H9 (cell line): ENCODE results near the gene F13A1. TPM values are rescaled to one million over a fixed set of nuclear protein-coding genes. Genes with fewer than 3 reads are reported as not detected.

Experiments used
- DNase-seq: peaks from one replicate; pipeline ENCODE4 v3.0.0-alpha.2; 2017
- H2AFZ ChIP-seq: one replicate; pipeline ENCODE4 v1.6.1; 2013; ENCODE audit warnings: mild to moderate bottlenecking, low read length, control low read depth, moderate library complexity
- H2AK5ac ChIP-seq: 2 replicates; pipeline ENCODE4 v1.6.1; 2013; ENCODE audit warnings: low read length, control low read depth, mixed read lengths; ENCODE audit not compliant: insufficient read length
- H2BK120ac ChIP-seq: one replicate; pipeline ENCODE4 v1.6.1; 2013; ENCODE audit warnings: low read depth, mild to moderate bottlenecking, low read length, control low read depth, inconsistent platforms; ENCODE audit not compliant: poor library complexity, severe bottlenecking
- H2BK12ac ChIP-seq: 2 replicates; pipeline ENCODE4 v1.6.1; 2013; ENCODE audit warnings: low read length, control low read depth, mixed read lengths, low read depth; ENCODE audit not compliant: insufficient read length
- H2BK15ac ChIP-seq: 2 replicates; pipeline ENCODE4 v1.6.1; 2013; ENCODE audit warnings: low read depth, low read length, control low read depth
- H2BK20ac ChIP-seq: one replicate; pipeline ENCODE4 v1.6.1; 2013; ENCODE audit warnings: low read depth, mild to moderate bottlenecking, low read length, control low read depth, inconsistent platforms; ENCODE audit not compliant: poor library complexity, severe bottlenecking
- H2BK5ac ChIP-seq: 2 replicates; pipeline ENCODE4 v1.6.1; 2013; ENCODE audit warnings: low read length, control low read depth, mixed read lengths; ENCODE audit not compliant: insufficient read length
- H3K14ac ChIP-seq: 2 replicates; pipeline ENCODE4 v1.6.1; 2013; ENCODE audit warnings: low read length, control low read depth; ENCODE audit not compliant: insufficient read depth
- H3K18ac ChIP-seq: 2 replicates; pipeline ENCODE4 v1.6.1; 2013; ENCODE audit warnings: low read depth, mild to moderate bottlenecking, mixed read lengths, low read length, control low read depth; ENCODE audit not compliant: insufficient read length
- H3K23ac ChIP-seq: 2 replicates; pipeline ENCODE4 v1.6.1; 2013; ENCODE audit warnings: low read length, control low read depth, mixed read lengths, low read depth; ENCODE audit not compliant: insufficient read length
- H3K23me2 ChIP-seq: 2 replicates; pipeline ENCODE4 v1.6.1; 2013; ENCODE audit warnings: low read depth, mild to moderate bottlenecking, mixed read lengths, low read length, control low read depth; ENCODE audit not compliant: insufficient read length, poor library complexity, severe bottlenecking
- H3K27ac ChIP-seq: 2 replicates; pipeline ENCODE4 v1.5.1; 2013; ENCODE audit warnings: low read length, control low read depth, mixed read lengths, low read depth; ENCODE audit not compliant: insufficient read length
- H3K27me3 ChIP-seq: 2 replicates; pipeline ENCODE4 v1.6.1; 2013; ENCODE audit warnings: low read length, control low read depth, inconsistent platforms; ENCODE audit not compliant: insufficient read depth
- H3K4ac ChIP-seq: 2 replicates; pipeline ENCODE4 v1.6.1; 2013; ENCODE audit warnings: low read depth, mild to moderate bottlenecking, control low read depth, inconsistent platforms, low read length, moderate library complexity
- H3K4me1 ChIP-seq: 2 replicates; pipeline ENCODE4 v1.6.1; 2013; ENCODE audit warnings: low read length, control low read depth, inconsistent platforms; ENCODE audit not compliant: insufficient read depth
- H3K4me2 ChIP-seq: 2 replicates; pipeline ENCODE4 v1.6.1; 2013; ENCODE audit warnings: low read length, control low read depth, mixed read lengths; ENCODE audit not compliant: insufficient read length, insufficient read depth
- H3K56ac ChIP-seq: 2 replicates; pipeline ENCODE4 v1.6.1; 2013; ENCODE audit warnings: low read depth, mild to moderate bottlenecking, mixed read lengths, low read length, control low read depth; ENCODE audit not compliant: insufficient read length
- H3K79me1 ChIP-seq: 2 replicates; pipeline ENCODE4 v1.6.1; 2013; ENCODE audit warnings: low read depth, mild to moderate bottlenecking, moderate library complexity, low read length, control low read depth, inconsistent platforms; ENCODE audit not compliant: insufficient read depth, poor library complexity, severe bottlenecking
- H3K79me2 ChIP-seq: 2 replicates; pipeline ENCODE4 v1.6.1; 2013; ENCODE audit warnings: low read length, control low read depth, inconsistent platforms; ENCODE audit not compliant: insufficient read depth
- H3K9ac ChIP-seq: 2 replicates; pipeline ENCODE4 v1.6.1; 2013; ENCODE audit warnings: low read length, control low read depth, mixed read lengths; ENCODE audit not compliant: insufficient read length; ENCODE audit errors: extremely low read depth
- H3K9me3 ChIP-seq: one replicate; pipeline ENCODE4 v1.6.1; 2013; ENCODE audit warnings: low read depth, low read length, inconsistent platforms; ENCODE audit not compliant: control insufficient read depth
- H3T11ph ChIP-seq: one replicate; pipeline ENCODE4 v1.6.1; 2013; ENCODE audit warnings: mild to moderate bottlenecking, low read length, control low read depth, inconsistent platforms
- H4K20me1 ChIP-seq: one replicate; pipeline ENCODE4 v1.6.1; 2013; ENCODE audit not compliant: control insufficient read depth, insufficient read length, insufficient read depth
- H4K5ac ChIP-seq: 2 replicates; pipeline ENCODE4 v1.6.1; 2013; ENCODE audit warnings: low read depth, mild to moderate bottlenecking, mixed read lengths, low read length, control low read depth; ENCODE audit not compliant: insufficient read length
- H4K8ac ChIP-seq: replicated peaks from 2 replicates; pipeline ENCODE4 v1.6.1; 2013; ENCODE audit warnings: low read length, control low read depth, mixed read lengths, low read depth; ENCODE audit not compliant: insufficient read length
- H4K91ac ChIP-seq: 2 replicates; pipeline ENCODE4 v1.6.1; 2013; ENCODE audit warnings: low read depth, mild to moderate bottlenecking, moderate library complexity, mixed read lengths, low read length, control low read depth; ENCODE audit not compliant: insufficient read length
- H3K27ac Mint-ChIP-seq, 3 experiments: 2 replicates in 2 of 3; 3 replicates in 1 of 3; pipeline ENCODE4 v1.8.0; 2020 to 2021; ENCODE audit warnings: mixed read lengths in 3 of 3, mild to moderate bottlenecking in 1 of 3, moderate library complexity in 1 of 3
- H3K27me3 Mint-ChIP-seq: 2 replicates; pipeline ENCODE4 v1.8.0; 2021; ENCODE audit warnings: low read depth, mild to moderate bottlenecking, moderate library complexity, mixed read lengths
- H3K36me3 Mint-ChIP-seq, 3 experiments: 2 replicates in 2 of 3; 3 replicates in 1 of 3; pipeline ENCODE4 v1.8.0; 2020 to 2021; ENCODE audit warnings: low read depth in 3 of 3, mixed read lengths in 3 of 3; ENCODE audit not compliant: insufficient read depth in 1 of 3
- H3K4me1 Mint-ChIP-seq, 2 experiments: 2 replicates each; pipeline ENCODE4 v1.8.0; 2020; ENCODE audit warnings: mixed read lengths in 2 of 2
- H3K4me3 Mint-ChIP-seq, 2 experiments: 2 replicates in 1 of 2; 3 replicates in 1 of 2; pipeline ENCODE4 v1.8.0; 2020 to 2021; ENCODE audit warnings: mild to moderate bottlenecking in 2 of 2, mixed read lengths in 2 of 2, moderate library complexity in 1 of 2
- H3K9me3 Mint-ChIP-seq, 2 experiments: 2 replicates in 1 of 2; 3 replicates in 1 of 2; pipeline ENCODE4 v1.8.0; 2020; ENCODE audit warnings: mild to moderate bottlenecking in 2 of 2, mixed read lengths in 2 of 2, moderate library complexity in 1 of 2
- CTCF ChIP-seq: fragments of 200-600 bp; sonication (generic); conservative IDR thresholded peaks from 3 replicates; pipeline ENCODE4 v1.8.0; 2021; ENCODE audit warnings: antibody characterized with exemption, mild to moderate bottlenecking
- WGBS: extraction: QIAGEN DNeasy Blood & Tissue Kit; methylation state at CpG from one replicate; pipeline ENCODE4 v1.1.7; 2013; ENCODE audit warnings: missing lambda C conversion rate, low lambda C conversion rate, mixed read lengths; ENCODE audit not compliant: insufficient read length; ENCODE audit errors: extremely low coverage; 5-methylcytosine and 5-hydroxymethylcytosine counted together
- total RNA-seq: library from RNA; stranded (reverse); gene quantifications from 2 replicates; pipeline ENCODE4 v1.2.1, GENCODE V29; 2021

The F13A1 gene
- total RNA-seq, 1 experiment from 2014 or later, result 0.15 TPM

GRCh38 chr6:6314596-6314995 is 5.9 kb downstream of the F13A1 start:
- H3K18ac ChIP-seq, result no peak overlapping the region
- DNase-seq, result no peak
- no peak overlapping the region for H3K56ac ChIP-seq
- no peak overlapping the region for H2BK120ac ChIP-seq
- no peaks in the 10 kb centered on the region for H3K79me1 ChIP-seq
- no peak overlapping the region for H4K91ac ChIP-seq
- H3K4me3 Mint-ChIP-seq, result no peak overlapping the region
- H2BK12ac ChIP-seq, result no peak overlapping the region
- no peak overlapping the region for H3K23ac ChIP-seq
- H3K4me2 ChIP-seq, result no peak overlapping the region
- no peaks in the 10 kb centered on the region for H3K4me1 ChIP-seq
- peaks cover 16% of the 10 kb centered on the region for H3K27me3 Mint-ChIP-seq
- no peak overlapping the region for H2BK20ac ChIP-seq
- H4K20me1 ChIP-seq, result no peaks in the 10 kb centered on the region
- no peaks in the 10 kb centered on the region for H3K79me2 ChIP-seq
- H3K9ac ChIP-seq, result no peak overlapping the region
- no peaks in the 10 kb centered on the region for H3K9me3 Mint-ChIP-seq
- H4K8ac ChIP-seq, result no peak overlapping the region
- H2AFZ ChIP-seq, result no peak overlapping the region
- no peak overlapping the region for H3K4ac ChIP-seq
- H3K9me3 ChIP-seq, result no peaks in the 10 kb centered on the region
- no peak for TF ChIP-seq CTCF
- H3K36me3 Mint-ChIP-seq, result no peaks in the 10 kb centered on the region
- H3T11ph ChIP-seq, result no peak overlapping the region
- H3K14ac ChIP-seq, result no peak overlapping the region
- no peak overlapping the region for H4K5ac ChIP-seq
- no peak overlapping the region for H3K27ac ChIP-seq
- no peak overlapping the region for H2BK15ac ChIP-seq
- H3K27ac Mint-ChIP-seq, result no peak overlapping the region
- H2AK5ac ChIP-seq, result no peak overlapping the region
- peaks cover 15 to 16% of the 10 kb centered on the region in 2 experiments for H3K4me1 Mint-ChIP-seq
- H3K23me2 ChIP-seq, result no peaks in the 10 kb centered on the region
- no CpG with 5 or more reads among the region's 1 CpG for WGBS
- no peak overlapping the region for H2BK5ac ChIP-seq
- H3K27me3 ChIP-seq, result no peaks in the 10 kb centered on the region; the same call in 1 of the 2 replicates
